Esophagus muscularis mucosa (tissue), 3 donors: ENCODE results near the gene CYSLTR2.

Experiments used
- CTCF ChIP-seq, 3 experiments: fragments of 200-600 bp in 2 of 3; fragments of 450-650 bp in 1 of 3; sonication (generic) in 2 of 3; IDR thresholded peaks; one replicate each; pipeline ENCODE4 v1.5.1; 2017 to 2019; ENCODE audit warnings: antibody characterized with exemption in 3 of 3, mild to moderate bottlenecking in 2 of 3, moderate library complexity in 1 of 3
- POLR2A ChIP-seq: fragments of 450-650 bp; IDR thresholded peaks from one replicate; pipeline ENCODE4 v1.6.1; 2017; ENCODE audit warnings: antibody characterized with exemption, moderate library complexity, mild to moderate bottlenecking, low read depth

GRCh38 chr13:48630773-48631172 lies 23.0 kb upstream of the CYSLTR2 start:
- TF ChIP-seq POLR2A: no peak
- no peak for TF ChIP-seq CTCF (IDR thresholded peaks at IDR 0.05)
